NK-92 treated with Interleukin-12 subunit alpha and Interleukin-12 subunit beta, amount 100 ng/mL, for 24 hours (cell line): ENCODE measurements around the gene NIM1K.
"Not testable (repeated sequence)": the region's sequence is repeated elsewhere in the genome, so short reads cannot be mapped to it uniquely, and the experiment has no call there.

Experiments
- DNase-seq: peaks from one replicate; lab custom pipeline; 2025; lab: John Stamatoyannopoulos, UW

Gene NIM1K

DNA sequence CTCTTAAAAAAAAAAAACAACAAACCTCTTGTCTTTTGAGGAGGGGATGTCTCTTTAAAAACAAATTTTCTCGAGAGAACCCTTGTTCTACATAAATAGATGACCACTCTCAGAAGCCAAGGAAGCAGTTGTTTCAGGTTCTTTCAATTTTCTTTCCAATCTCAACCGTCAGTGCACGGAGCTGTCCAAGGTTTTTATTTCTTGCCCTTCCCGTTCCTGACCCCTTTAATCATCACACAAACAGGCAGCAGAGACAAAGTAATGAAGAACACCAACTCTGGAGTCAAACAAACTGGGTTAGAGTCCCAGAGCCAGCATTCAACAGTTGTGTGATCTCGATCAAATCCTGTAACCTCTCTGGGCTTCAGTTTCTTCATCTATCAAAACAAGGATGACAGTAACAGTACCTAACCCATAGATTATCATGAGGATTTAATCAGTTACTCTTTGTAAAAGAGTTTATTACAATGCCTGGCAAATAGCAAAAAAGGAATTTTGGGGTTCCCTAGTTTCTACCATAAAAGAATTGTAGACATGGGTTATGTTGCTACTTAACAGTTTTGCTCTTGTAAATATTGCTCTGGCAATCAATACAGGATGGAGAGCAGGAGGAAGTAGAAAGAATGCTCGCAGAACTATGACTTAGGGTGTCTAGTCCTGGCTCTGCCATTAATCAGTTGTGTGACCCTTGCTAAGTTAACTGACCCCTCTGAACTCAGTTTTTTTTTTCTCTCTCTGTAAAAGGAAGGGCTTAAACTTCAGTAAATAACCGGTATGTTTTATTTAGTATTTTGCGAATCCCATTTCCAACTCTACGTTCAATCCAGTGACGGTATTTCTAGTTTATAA lies 1.0 kb upstream of the NIM1K start:
- DNase-seq, result no peak

DNA sequence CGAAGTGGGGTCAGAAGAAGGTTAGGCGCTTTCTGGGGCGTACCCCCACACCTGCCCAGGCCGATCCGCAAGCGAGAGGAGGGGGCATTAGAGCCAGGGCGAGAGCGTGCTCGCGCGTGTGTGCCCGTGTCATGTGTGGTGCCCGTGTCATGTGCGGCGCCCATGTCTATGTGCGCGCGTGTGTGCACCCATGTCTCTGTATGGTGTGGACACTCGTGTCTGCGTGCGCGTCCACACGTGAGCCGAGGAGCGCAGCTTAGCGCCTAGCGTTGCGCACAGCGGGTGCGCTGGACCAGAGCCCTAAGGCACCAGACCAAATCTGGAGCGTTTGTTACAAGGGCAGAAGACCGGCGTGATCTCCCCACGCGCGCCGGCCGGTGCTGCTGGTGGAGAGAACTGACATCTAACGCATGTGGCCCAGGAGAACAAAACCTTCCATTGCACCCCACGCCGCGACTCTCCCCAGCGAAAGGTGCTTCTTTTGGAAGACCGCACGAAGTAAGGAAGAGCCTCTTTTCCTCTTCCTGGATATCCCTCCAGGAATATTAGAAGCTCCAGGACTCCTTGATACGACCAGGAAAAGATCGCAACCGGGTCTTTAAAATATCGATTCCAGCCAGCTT lies 644 bp downstream of the NIM1K start:
- DNase-seq, result no peak

DNA sequence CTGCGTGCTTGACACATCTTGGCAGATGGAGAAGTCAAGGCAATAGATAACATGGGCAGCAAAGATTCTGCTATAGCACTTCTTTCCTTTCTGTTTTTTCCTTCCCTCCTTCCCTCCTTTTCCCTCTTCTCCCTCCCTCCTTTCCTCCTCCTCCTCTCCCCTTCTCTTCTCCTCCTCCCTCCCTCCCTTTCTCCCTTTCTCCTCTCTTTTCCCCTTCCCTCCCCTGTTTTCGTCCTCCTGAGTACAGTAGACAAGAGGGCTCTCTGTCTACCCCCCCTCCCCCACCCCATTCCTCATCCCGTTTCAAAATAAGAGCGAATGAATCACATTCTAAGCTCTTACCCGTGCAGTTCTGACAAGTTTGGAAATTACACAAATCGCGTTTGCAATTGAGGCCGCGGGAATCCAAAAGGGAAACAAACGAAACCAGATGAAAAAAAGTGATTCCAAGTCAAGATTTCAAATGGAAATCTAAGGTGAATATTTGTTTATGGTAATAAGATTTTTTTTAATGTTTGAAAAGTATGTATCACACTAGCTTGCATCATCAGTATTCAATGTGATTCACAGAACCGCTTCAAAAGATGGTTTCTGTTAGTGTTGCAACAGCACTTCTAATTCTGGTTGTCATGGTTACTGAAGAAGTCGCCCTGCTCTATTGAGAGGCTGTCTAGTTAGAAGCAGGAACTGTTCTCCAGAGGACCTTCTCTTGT lies 1.3 kb downstream of the NIM1K start:
- no peak for DNase-seq

- DNase-seq, result no peak
These were observed 1.9 kb downstream of the NIM1K start for GRCh38 chr5:43193894-43194265.

DNA sequence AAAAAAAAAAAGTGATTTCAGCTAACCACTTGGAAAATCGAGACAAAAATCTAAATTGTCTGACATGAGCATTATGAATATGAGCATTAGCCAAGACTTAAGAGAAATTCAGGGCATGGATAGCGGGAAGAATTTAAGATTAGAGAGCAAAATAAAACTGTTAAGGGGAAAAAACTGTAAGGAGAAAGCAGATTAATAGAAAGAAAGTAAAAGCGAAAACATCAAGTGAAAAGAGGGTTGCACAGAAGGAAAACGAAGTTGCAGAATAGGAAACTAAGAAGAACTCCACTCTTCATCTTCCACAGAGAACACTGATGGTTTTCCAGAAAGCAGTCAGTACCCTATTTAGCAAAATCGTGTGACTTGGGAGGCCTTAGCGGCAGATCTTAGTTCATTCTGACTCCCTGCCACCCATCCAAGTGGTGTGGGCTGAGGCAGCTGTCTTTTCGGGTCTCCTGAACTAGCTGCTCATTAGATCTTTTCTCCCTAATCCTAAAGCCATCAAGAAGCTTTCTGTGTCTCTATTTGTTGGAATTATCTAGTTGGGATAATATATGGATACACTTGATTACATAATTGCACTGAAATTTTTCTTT lies 3.7 kb downstream of the NIM1K start:
- no peak for DNase-seq

- no peak for DNase-seq
These were observed 5.5 kb downstream of the NIM1K start for GRCh38 chr5:43197535-43197934.

DNA sequence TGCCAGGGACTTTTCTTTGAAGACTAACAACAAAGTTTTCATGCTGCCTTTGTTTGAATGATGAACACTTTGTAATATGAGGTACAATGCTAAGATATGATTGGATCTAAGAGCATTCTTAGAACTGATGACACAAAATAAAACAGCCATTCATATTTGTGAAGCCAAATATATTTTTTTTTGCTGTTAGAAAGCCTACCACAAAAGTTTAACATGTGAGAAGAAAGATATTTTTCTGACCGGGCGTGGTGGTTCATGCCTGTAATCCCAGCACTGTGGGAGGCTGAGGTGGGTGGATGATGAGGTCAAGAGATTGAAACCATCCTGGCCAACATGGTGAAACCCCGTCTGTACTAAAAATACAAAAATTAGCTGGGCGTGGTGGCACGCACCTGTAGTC lies 9.4 kb downstream of the NIM1K start:
- not testable (repeated sequence) for DNase-seq

DNA sequence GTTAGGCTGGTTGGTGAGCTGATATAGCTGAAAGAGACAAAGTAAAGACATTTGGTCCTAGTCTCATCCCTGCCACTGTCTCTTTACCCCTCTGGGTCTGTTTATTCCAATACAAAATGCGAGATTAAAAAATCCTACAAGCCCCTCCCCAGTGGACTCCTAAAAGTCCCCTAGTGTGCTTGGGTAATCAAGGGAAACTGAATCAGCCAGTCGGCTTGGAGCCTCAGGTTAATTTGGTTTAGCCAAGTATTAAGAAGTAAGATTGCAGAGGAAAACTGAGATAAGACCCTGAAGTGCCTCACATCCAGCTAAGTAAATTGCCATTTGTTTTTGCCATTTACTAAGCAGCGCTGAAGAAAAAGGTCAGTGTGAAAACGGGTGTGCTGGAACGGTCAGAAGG lies 10.4 kb downstream of the NIM1K start:
- no peak for DNase-seq

- DNase-seq, result no peak
These were observed 11.3 kb downstream of the NIM1K start for GRCh38 chr5:43203373-43203772.

DNA sequence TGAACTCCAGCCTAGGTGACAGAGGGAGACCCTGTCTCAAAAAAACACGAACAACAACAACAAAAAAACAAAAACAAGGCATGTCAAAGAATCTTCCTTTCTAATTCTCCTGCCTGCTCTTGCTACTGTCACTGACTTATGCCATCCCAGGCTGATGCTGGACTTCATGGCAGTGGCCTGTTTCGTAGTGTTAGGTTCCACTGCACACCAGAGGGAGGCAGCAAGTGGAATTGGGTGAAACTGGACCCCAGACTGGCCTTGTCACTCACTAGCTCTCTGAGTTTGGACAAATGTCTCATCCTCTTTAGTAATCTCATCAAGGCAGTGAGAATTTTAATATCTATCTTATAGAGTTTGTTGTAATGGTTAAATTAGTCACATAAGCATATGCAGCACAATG lies 12.9 kb downstream of the NIM1K start:
- DNase-seq, result no peak

DNA sequence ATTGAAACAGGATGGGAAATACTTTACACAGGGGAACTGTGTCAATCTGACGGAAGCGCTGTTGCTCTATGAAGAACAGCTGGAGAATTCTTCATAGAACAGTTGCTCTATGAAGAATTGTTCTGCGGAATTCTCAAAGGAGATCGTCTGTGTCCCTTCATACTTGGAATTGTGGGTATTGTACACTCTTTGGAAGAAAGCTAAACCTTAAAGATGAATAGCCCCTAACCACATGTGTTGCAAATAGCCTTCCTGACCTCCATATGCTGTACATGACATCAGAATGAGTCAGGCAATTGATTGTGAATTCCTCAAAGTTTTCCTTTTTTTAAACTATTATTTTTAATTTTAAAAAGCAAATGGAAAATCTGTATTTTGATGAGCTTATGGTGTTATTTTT lies 15.6 kb downstream of the NIM1K start:
- no peak for DNase-seq

GRCh38 chr5:43208658-43209057 lies 16.6 kb downstream of the NIM1K start:
- DNase-seq, result no peak

DNA sequence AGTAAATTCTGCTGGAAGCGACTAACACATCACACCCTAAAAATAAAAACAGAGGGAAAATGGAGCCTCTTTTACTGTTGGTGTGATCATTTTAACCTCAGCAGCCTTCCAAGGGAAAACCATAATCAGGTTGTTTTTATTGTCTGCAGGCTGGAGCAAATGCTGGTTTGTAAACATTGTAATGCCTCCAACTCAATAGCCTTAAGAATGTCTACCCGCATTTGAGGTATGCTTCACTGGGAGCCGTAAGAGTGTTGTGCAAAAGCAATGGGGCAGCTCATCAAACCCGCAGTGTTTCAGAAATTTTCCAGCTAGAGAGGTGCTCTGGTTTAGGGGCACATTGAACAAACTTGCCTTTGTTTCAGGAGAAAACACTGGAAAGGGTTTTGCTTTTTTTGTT lies 17.0 kb downstream of the NIM1K start:
- DNase-seq, result no peak

DNA sequence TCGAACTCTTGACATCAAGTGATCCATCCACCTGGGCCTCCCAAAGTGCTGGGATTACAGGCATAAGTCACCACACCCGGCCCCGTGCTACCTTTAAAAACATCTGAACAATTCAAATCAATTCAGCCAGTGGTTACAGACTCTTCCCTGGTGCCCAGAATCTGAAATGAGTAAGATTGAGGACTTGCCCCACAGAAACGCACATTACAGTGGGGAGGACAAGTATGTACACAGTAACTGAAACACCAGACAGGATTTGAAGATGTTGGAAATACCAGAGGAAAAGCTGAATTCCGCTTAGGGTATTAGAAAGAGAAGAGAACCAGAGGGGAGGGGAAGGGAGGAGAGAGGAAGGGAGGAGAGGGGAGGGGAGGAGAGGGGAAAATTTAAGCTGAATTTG lies 17.8 kb downstream of the NIM1K start:
- DNase-seq, result no peak

- DNase-seq, result no peak
These were observed 18.5 kb downstream of the NIM1K start for GRCh38 chr5:43210570-43210969.

GRCh38 chr5:43213951-43214350 lies 21.9 kb downstream of the NIM1K start:
- no peak for DNase-seq

DNA sequence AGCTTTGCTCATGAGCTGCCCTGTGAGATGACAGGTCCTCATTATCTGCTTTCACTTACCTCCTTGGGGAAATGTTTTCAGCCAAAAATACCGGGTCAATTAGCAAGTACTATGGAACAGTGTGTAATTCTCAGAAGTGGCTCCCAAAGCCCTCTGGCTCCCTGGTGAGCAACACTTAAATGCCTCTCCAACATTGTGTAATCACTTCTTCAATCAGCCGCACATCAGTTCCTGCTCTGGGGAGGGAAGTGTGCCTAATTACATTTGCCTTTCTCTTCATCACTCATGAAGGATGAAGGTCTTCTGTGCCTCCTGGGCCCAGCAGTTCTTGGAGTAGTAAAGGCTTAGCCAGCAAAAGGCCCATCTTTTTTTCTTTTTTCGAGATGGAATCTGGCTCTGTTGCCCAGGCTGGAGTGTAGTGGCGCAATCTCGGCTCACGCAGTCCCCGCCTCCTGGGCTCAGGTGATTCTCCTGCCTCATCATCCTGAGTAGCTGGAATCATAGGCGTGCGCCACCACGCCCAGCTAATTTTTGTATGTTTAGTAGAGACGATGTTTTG lies 23.1 kb downstream of the NIM1K start:
- DNase-seq, result no peak

DNA sequence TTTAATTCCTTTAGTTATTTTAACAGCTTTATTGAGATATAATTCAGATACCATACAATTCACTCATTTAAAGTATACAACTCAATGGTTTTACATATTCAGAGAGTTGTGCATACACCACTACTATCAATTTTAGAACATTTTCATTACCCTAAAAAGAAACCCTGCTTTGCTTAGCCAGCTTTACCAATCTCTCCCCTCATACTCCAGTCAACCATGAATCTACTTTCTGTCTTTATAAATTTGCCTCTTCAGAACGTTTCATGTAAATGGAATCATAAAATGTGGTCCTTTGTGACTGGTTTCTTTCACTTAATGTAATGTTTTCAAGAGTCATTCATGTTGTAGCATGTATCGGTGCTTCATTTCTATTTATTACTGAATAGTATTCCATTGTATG lies 24.9 kb downstream of the NIM1K start:
- DNase-seq, result no peak

- DNase-seq, result no peak
These were observed 27.1 kb downstream of the NIM1K start for GRCh38 chr5:43219120-43219519.

DNA sequence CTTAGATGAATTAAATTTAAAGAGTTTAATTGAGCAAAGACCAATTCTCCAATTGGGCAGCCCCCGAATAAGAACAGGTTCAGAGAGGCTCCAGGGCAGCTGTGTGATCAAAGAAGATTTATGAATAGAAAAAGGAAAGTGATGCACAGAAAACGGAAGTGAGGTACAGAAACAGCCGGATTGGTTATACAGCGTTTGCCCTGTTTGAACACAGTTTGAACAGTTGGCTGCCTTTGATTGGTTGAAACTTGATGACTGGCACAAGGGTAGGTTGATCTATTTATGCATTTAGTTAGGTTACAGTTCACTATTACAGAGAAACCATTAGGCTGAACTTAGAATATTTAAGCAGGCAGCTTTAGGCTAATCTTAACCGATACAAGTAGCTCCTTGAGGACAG lies 29.5 kb downstream of the NIM1K start:
- DNase-seq, result no peak

- no peak for DNase-seq
These were observed 33.7 kb downstream of the NIM1K start for GRCh38 chr5:43225649-43226245.

- DNase-seq, result no peak
These were observed 35.6 kb downstream of the NIM1K start for GRCh38 chr5:43227655-43228054.
